Measurements from ENCODE around the gene DUSP8. TPM values are rescaled to one million over a fixed set of nuclear protein-coding genes. Genes with fewer than 3 reads are reported as not detected.

The DUSP8 gene
- total RNA-seq, 1 donor from 2014 or later = 1.2 TPM

DNA sequence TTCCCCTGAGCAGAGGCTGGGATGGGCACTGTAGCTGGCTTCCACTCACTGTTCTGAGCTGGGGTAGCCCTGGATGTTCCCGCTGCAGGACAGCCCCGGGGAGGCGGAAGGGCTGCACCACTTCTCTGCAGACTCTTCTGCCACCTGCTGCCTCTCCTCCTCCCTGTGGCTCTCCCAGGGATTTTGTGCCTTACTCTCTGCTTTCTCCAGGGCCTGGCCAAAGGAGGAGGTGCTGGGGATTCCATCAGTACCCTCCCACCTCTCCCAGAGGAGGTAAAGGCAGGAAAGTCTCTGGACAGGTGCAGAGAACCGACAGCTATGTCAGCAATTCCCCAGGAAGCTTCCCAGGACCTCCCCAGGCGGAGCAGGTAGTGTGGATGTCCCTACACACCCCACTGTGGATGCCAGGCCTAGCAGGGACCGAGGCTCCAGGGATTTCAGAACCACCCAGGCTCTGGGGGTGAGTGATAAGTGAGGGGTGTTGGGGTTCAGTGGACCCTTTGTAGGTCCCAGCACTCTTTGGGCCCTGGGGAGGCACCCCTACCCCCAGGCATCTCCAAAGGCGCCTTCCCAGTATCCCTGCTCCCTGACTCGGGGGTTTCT, 11.3 kb downstream of the DUSP8 start:
- Mint-ChIP-seq H3K4me1 (ENCODE audit: low read depth) (no peaks in the 10 kb centered on the region), H3K27me3 (ENCODE audit: low read depth) (no peaks in the 10 kb centered on the region), H3K27ac (no peak overlapping the region), H3K9me3 (no peaks in the 10 kb centered on the region), H3K4me3 (ENCODE audit: low read depth) (no peak overlapping the region), H3K36me3 (ENCODE audit: low read depth) (no peaks in the 10 kb centered on the region)
- DNase-seq (ENCODE audit: low spot score) = no peak
- intact Hi-C loops (cut with micrococcal nuclease) = no loop called here

DNA sequence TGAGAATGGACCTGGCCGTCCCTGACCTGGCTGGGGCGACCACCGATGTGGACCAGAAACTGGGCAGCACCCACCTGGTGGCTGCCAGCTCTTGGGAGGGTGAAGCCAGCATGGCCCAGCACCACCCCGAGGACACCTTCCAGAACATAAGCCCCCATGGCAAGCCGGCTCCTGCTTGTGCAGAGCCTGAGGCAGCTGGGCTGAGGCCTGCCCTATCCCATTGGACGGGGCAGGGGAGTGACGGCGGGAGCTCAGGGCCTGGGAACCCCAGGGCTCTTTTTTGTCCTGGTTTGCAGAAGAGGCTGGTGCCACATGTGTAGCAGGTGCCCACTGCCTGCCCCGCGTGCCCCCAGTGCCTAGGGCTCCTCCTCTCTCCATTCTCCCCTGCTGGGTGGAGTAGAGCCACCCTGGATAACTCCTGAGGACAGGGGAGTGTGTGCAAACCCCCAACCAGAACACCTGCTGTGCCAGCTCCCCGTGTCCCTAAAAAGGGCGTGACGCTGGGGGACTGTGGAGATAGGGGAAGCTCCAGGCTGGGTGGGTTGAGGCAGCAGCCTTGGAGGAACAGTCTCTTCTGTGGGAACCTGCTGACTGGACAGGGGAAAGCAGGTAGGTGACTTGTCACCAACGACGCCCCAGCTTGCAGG, 11.9 kb downstream of the DUSP8 start:
- no peak for DNase-seq (ENCODE audit: low spot score)
- no peaks in the 10 kb centered on the region for H3K36me3 Mint-ChIP-seq (ENCODE audit: low read depth)
- H3K27ac Mint-ChIP-seq = no peak overlapping the region
- H3K27me3 Mint-ChIP-seq (ENCODE audit: low read depth) = no peaks in the 10 kb centered on the region
- H3K4me1 Mint-ChIP-seq (ENCODE audit: low read depth) = no peaks in the 10 kb centered on the region
- intact Hi-C loops (cut with micrococcal nuclease) = no loop called here
- H3K4me3 Mint-ChIP-seq (ENCODE audit: low read depth) = no peak overlapping the region
- no peaks in the 10 kb centered on the region for H3K9me3 Mint-ChIP-seq

DNA sequence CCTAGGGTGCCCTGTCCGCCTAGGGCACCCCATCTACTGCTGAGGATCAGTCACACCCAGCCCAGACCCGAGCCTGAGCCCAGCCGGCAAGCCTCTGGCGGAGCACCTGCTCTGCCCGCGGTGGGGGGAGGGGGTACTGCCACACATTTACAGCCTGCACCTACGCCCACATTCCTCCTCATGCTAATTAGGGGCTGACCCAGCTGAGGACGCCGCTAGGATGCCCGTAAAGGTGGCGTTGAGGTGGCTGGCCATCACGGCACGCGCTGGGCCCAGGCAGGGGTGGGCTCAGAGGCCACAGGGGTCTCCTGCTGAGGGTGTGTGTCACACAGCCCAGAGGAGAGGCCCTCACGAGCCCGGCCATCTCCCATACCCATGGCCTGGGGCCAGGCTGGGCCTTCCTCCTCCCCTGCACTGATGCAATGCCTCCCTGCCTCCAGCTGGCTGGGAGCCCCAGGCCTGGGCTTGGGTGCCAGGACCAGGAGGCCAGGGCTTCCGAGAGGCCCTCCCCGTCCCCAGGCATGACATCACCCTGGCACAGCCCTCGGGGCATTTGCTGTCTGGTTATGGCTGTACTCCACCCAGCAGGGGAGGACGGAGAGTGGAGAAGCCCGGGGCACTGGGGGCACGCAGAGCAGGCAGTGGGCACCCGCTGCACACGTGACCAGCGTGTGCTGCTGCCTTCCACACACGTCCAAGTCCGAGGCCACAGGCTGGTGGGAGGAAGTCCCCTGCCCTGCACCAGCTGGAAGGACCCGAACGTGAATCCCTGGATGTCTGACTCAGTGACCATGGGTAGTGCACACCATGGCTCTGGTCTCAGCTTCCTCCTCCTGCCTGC, 12.7 kb downstream of the DUSP8 start:
- intact Hi-C loops (cut with micrococcal nuclease) = no loop called here
- H3K27ac Mint-ChIP-seq = no peak overlapping the region
- no peak for DNase-seq (ENCODE audit: low spot score)
- H3K27me3 Mint-ChIP-seq (ENCODE audit: low read depth) = no peaks in the 10 kb centered on the region
- no peak overlapping the region for H3K4me3 Mint-ChIP-seq (ENCODE audit: low read depth)
- no peaks in the 10 kb centered on the region for H3K9me3 Mint-ChIP-seq
- no peaks in the 10 kb centered on the region for H3K36me3 Mint-ChIP-seq (ENCODE audit: low read depth)
- H3K4me1 Mint-ChIP-seq (ENCODE audit: low read depth) = no peaks in the 10 kb centered on the region

- Mint-ChIP-seq H3K27me3 (ENCODE audit: low read depth) (no peaks in the 10 kb centered on the region), H3K4me3 (ENCODE audit: low read depth) (no peak overlapping the region), H3K27ac (no peak overlapping the region), H3K4me1 (ENCODE audit: low read depth) (no peaks in the 10 kb centered on the region), H3K36me3 (ENCODE audit: low read depth) (no peaks in the 10 kb centered on the region), H3K9me3 (no peaks in the 10 kb centered on the region)
- DNase-seq (ENCODE audit: low spot score) = no peak
- intact Hi-C loops (cut with micrococcal nuclease) = no loop called here
Observed at GRCh38 chr11:1558775-1559110, 13.3 kb downstream of the DUSP8 start.

DNA sequence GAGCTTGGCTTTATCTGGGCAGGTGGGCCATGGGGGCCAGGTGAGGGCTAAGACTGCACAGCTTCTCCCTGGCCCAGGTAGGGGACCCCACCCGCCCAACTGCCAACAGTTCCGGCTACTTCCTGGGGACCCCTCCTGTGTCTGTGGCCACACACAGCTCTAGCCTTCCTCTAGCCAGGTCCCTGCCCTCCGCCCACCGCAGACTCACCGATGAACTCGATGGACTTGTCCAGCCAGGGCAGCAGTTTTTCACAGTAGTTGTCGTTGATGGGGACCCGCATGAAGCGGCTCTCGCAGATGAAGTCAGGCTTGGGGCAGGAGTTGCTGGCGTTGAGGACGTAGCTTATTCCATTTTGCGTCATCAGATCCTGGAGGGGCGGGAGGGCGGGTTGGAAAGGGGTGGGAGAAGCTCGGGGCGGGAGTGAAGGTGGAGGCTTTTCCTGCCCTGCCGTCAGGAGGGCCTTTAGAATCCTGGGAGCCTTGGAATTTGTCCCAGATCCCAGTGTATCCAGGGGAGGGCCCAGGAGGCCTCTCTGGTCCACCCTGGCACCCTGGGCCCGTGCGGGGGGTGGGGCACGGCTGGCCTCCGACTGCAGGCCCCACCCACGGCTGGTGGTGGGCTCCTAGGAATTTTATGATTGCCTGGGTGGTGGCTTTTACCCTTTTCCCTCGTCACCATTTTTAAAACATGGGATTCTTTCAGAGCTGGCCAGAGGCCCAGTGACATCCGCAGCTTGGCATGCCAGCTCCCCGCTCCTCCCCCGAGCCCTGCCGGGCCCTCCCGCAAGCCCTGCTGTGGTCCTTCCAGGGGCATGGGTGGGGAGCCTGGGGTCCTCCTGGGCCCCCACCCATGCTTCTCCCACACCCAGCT, 13.9 kb downstream of the DUSP8 start:
- Mint-ChIP-seq H3K4me3 (ENCODE audit: low read depth) (no peak overlapping the region), H3K36me3 (ENCODE audit: low read depth) (no peaks in the 10 kb centered on the region), H3K27me3 (ENCODE audit: low read depth) (no peaks in the 10 kb centered on the region)

GRCh38 chr11:1557051-1557884, 14.8 kb downstream of the DUSP8 start:
- H3K4me1 Mint-ChIP-seq (ENCODE audit: low read depth) = no peaks in the 10 kb centered on the region
- intact Hi-C loops (cut with micrococcal nuclease) = no loop called here
- H3K27me3 Mint-ChIP-seq (ENCODE audit: low read depth) = no peaks in the 10 kb centered on the region
- no peak overlapping the region for H3K27ac Mint-ChIP-seq
- no peaks in the 10 kb centered on the region for H3K36me3 Mint-ChIP-seq (ENCODE audit: low read depth)
- H3K9me3 Mint-ChIP-seq = no peaks in the 10 kb centered on the region
- no peak for DNase-seq (ENCODE audit: low spot score)
- no peak overlapping the region for H3K4me3 Mint-ChIP-seq (ENCODE audit: low read depth)

More for the DNA sequence above, 13.9 kb downstream of the DUSP8 start:
- Mint-ChIP-seq H3K4me1 (ENCODE audit: low read depth) (no peaks in the 10 kb centered on the region), H3K27ac (no peak overlapping the region), H3K9me3 (no peaks in the 10 kb centered on the region)
- no peak for DNase-seq (ENCODE audit: low spot score)
- intact Hi-C loops (cut with micrococcal nuclease) = no loop called here

- H3K27me3 Mint-ChIP-seq (ENCODE audit: low read depth) = no peaks in the 10 kb centered on the region
- no peak overlapping the region for H3K27ac Mint-ChIP-seq
- H3K36me3 Mint-ChIP-seq (ENCODE audit: low read depth) = no peaks in the 10 kb centered on the region
- intact Hi-C loops (cut with micrococcal nuclease) = no loop called here
- DNase-seq (ENCODE audit: low spot score) = no peak
- no peaks in the 10 kb centered on the region for H3K4me1 Mint-ChIP-seq (ENCODE audit: low read depth)
- no peaks in the 10 kb centered on the region for H3K9me3 Mint-ChIP-seq
- H3K4me3 Mint-ChIP-seq (ENCODE audit: low read depth) = no peak overlapping the region
Observed at GRCh38 chr11:1556278-1556902, 15.7 kb downstream of the DUSP8 start.

DNA sequence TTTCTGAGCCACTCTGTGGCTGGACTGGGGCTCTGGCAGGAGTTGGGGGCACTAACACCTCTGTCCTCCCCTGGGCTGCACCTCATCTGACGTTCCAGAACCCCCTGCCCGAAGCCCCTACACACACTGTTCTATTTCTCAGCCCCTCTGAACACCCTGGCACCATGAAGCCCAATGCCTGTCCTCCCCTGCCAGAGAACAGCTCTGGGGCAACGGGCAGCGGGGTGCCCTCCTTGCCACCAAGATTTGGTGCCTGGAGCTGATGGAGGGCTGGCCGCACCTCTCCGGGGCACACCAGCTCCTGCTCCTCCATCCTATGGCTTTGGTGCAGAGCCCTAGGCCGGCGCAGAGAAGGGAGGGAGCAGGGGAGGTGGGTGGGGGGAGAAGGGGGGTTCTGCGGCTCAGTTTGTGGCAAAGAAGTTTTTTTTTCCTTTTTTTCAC, 16.3 kb downstream of the DUSP8 start:
- H3K4me1 Mint-ChIP-seq (ENCODE audit: low read depth) = no peaks in the 10 kb centered on the region
- intact Hi-C loops (cut with micrococcal nuclease) = no loop called here
- no peak overlapping the region for H3K4me3 Mint-ChIP-seq (ENCODE audit: low read depth)
- no peaks in the 10 kb centered on the region for H3K9me3 Mint-ChIP-seq
- no peaks in the 10 kb centered on the region for H3K27me3 Mint-ChIP-seq (ENCODE audit: low read depth)
- no peak overlapping the region for H3K27ac Mint-ChIP-seq
- H3K36me3 Mint-ChIP-seq (ENCODE audit: low read depth) = no peaks in the 10 kb centered on the region
- DNase-seq (ENCODE audit: low spot score) = no peak

GRCh38 chr11:1554981-1555712, 16.9 kb downstream of the DUSP8 start:
- no peaks in the 10 kb centered on the region for H3K4me1 Mint-ChIP-seq (ENCODE audit: low read depth)
- no peak overlapping the region for H3K27ac Mint-ChIP-seq
- H3K27me3 Mint-ChIP-seq (ENCODE audit: low read depth) = peaks cover 3% of the 10 kb centered on the region
- no peak for DNase-seq (ENCODE audit: low spot score)
- no peaks in the 10 kb centered on the region for H3K9me3 Mint-ChIP-seq
- intact Hi-C loops (cut with micrococcal nuclease) = no loop called here
- H3K4me3 Mint-ChIP-seq (ENCODE audit: low read depth) = no peak overlapping the region
- H3K36me3 Mint-ChIP-seq (ENCODE audit: low read depth) = no peaks in the 10 kb centered on the region

GRCh38 chr11:1553808-1554594, 18.1 kb downstream of the DUSP8 start:
- Mint-ChIP-seq H3K27ac (no peak overlapping the region), H3K9me3 (no peaks in the 10 kb centered on the region), H3K36me3 (ENCODE audit: low read depth) (no peaks in the 10 kb centered on the region), H3K27me3 (ENCODE audit: low read depth) (peaks cover 14% of the 10 kb centered on the region), H3K4me3 (ENCODE audit: low read depth) (no peak overlapping the region), H3K4me1 (ENCODE audit: low read depth) (no peaks in the 10 kb centered on the region)
- DNase-seq (ENCODE audit: low spot score) = no peak
- intact Hi-C loops (cut with micrococcal nuclease) = no loop called here

Measured in activated T-helper 2 cell treated with anti-CD3 and anti-CD28 coated beads, Interferon-gamma antibody, Interleukin-2, Interleukin-4, amounts not matched to agents 10 μg/mL and 5 μg/mL and 100 μg/mL, durations not matched to agents 14 hours and 24 hours and 36 hours (primary cell).